ENCODE data around the gene GGA2.
"Not testable (repeated sequence)": the region's sequence is repeated elsewhere in the genome, so short reads cannot be mapped to it uniquely, and the experiment has no call there.

GGA2 gene

GRCh38 chr16:23501291-23501690, 9.0 kb downstream of the GGA2 start:
- no peak for DNase-seq

GRCh38 chr16:23500862-23501225, 9.4 kb downstream of the GGA2 start:
- DNase-seq, result no peak

- no peak for DNase-seq
These were observed 10.0 kb downstream of the GGA2 start for GRCh38 chr16:23500212-23500861.

DNA sequence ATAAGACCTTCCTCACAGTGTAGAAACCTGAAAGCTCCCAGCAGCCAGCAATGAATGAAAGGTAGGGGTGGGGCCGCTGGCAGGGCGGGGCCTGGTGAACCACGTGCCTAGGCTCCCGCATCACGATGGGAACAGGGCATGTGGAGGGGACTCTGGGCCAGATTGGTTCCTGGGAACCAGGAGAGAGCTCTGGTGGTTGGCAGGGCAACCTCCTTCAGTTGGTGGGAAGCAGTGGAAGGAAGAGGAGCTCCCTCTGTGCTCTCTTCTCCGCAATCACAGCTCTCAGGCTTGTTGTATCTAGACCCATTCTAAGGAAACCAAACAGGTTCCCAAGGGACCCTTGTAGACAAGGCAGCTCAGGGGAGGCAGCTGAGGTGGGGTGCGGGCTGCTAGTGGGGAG, 10.5 kb downstream of the GGA2 start:
- DNase-seq, result no peak

GRCh38 chr16:23498863-23499262, 11.4 kb downstream of the GGA2 start:
- DNase-seq, result no peak

DNA sequence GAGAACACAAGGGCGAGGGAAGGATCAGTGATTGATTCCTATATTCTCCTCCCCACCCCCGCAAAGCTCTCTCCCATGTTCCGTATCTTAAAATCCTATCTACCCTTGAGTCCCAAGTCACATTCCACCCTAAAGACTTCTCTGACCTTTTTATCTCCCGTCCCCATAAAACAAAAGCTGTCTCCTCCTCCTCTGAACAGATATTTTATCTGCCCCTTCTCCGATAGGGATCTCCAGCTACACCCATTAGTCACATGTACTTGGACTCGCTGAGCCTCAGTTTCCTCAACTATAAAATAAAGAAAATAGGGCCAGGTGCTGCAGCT, 12.8 kb downstream of the GGA2 start:
- no peak for DNase-seq

DNA sequence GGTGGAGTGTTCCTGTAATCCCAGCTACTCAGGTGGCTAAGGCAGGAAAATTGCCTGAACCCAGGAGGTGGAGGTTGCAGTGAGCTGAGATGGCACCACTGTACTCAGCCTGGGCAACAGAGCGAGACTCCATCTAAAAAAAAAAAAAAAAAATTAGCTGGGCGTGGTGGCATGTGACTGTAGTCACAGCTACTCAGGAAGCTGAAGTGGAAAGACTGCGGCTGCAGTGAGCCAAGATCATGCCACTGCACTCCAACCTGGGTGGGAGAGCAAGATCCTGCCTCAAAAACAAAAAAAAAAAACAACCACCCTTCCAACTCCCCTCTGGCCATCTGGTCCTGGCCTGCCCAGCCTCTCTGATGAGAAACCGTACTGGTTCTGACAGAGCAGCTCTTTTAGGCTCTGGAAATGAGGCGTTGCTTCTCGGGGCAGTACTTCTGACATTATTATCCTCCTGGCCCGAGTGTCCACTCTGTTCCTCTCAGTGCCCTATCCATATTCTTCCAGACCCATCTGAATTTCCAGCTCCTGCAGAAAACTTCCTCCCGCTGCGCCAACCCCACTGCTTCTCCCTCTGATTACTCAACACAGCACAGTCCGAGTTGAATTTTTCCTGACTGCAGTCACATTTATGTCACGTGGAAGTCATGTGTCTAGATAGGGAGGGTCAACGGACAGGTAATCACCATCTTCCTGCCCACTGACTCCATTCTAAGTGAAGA, 13.3 kb downstream of the GGA2 start:
- peak; percentile 24 for DNase-seq

DNA sequence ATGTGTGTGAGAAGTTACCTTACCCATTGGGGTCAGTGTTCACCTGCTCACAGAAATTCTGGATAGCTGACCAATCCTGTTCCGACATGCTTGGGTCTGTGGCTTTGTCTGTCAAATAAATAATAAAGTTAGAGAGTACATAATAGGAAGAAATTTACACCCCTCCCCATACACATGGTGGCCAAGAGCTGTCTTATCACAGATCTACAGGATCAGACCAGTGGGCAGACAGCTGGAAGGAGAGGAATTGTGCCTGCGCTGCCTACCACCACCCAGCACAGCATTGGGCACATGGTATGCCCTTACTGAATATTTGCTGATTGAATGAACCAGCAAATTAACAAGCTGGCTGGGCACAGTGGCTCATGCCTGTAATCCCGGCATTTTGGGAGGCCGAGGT, 14.6 kb downstream of the GGA2 start:
- DNase-seq, result no peak

DNA sequence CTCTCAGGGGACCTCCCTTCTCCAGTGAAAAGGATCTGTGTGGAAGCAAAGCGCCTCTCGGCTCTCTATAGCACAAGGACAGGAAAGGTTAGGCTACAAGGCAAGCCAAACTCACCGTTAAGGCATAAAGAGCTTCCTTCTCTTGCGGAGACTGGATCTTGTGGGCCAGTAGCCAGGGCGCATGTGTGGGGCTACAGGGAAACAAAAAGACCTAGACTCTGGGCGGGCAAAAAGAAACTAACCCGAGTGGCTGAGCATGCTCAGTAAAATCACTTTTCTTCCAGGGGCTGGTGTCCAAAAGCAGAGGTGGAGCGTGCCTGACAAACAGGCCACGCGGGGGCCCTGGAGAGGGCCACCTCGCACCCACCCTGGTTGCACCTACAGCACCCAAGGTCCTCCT, 16.1 kb downstream of the GGA2 start:
- DNase-seq, result no peak

DNA sequence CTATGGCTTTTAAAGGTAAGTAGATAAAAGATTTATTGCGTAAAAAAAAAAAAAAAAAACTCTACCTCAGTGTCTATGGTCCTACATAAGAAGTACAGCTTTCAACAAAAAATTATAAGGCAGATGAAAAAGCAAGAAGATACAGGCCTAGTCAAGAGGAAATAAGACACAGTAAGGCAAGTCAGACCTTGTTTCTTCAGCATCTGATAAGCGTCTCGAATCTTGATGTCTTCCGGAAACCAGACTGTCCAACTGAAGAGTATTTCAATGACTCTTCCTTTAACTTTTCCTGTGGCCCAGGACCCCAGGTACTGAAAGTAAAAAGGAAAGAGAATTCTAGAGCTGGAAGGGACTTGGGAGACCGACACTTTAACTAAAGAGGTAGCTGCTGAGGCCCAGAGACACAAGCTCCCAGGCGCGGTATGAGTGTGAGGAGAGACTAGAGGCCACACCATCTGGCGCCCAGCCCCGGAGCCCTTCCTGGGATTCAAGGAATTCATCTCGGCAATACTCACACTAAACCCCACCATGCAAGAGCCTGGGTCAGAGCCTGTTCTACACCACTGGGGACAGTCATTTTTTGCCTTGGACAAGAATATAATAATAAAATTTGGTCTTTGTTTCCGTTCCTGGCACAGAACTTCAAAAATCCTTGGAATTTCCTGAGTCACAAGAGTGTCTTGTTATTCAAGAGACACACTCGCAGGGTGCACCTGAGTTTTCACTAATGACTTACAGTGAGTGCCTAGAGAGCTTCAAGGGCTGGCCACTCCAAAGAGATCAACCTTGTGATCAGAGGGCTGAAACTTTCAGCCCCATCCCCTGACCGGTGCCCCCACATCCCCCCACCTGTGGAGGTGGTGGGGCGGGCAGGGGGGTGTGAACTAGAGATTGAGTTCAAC, 18.6 kb downstream of the GGA2 start:
- DNase-seq, result peak; percentile 35

DNA sequence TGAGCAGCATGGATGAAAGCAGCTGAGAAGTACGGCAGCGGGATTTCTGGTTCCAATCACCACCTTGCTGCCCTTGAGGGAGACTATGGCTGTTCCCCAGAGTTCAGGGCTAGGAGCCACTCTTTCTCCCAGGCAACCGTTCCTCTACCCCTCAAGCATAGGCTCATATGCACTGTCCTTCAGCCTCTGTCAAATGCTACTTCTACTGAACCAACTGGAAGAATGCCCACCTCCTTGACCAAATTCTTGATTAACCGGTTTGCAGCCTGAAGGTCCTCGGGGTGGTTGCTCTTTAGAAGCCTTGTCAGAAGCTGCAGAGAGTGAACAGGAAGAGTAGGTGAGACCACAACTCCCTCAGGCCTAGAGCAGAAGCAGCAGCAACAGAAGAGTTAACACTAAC, 23.8 kb downstream of the GGA2 start:
- DNase-seq, result no peak

DNA sequence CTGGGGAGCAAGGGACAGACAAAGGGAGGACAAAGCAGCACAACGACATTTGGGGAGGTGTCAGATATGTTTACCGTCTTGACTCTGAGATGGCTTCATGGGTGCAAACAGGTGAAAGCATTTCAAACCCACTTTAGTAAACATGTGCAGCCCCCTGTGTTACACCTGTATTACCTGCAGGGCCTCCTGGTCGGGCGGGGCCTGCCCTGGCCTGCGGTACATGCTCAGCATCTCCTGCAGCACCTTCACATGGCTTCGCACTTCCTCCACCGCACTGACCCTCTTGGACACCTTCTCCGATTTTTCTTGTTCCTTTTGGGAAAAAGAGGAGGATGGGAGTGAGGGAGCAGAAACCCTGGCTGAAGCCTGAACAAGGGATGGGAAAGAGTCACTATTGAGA, 24.5 kb downstream of the GGA2 start:
- no peak for DNase-seq

- no peak for DNase-seq
These were observed 25.1 kb downstream of the GGA2 start for GRCh38 chr16:23485257-23485614.

GRCh38 chr16:23484510-23485256, 25.6 kb downstream of the GGA2 start:
- no peak for DNase-seq

DNA sequence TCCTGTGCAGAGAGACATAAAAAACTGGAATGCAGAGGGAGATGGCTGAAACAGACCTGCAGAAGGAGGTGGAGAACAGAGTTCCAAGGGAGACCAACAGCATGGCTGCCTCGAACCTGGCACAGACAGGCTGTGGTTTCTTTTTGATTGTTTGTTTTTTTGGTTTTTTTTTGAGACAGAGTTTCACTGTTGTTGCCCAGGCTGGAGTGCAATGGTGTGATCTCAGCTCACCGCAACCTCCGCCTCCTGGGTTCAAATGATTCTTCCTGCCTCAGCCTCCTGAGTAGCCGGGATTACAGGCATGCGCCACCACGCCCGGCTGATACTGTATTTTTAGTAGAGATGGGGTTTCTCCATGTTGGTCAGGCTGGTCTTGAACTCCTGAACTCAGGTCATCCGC, 26.8 kb downstream of the GGA2 start:
- DNase-seq, result not testable (repeated sequence)

GRCh38 chr16:23482778-23483177, 27.5 kb downstream of the GGA2 start:
- no peak for DNase-seq

GRCh38 chr16:23480257-23480656, 30.0 kb downstream of the GGA2 start:
- no peak for DNase-seq

DNA sequence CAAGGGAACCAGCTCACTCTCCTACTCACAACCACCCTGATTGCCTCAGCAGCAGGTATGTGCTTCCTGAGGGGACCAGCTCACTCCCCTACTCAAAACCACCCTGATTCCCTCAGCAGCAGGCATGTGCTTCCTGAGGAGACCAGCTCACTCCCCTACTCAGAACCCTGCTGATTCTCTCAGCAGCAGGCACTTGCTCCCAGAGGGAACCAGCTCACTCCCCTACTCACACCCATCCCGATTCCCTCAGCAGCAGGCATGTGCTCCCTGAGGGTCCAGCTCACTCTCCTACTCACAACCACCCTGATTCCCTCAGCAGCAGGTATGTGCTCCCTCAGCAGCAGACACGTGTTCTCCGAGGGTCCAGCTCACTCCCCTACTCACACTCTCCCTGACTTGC, 31.2 kb downstream of the GGA2 start:
- DNase-seq, result no peak

- no peak for DNase-seq
These were observed 31.7 kb downstream of the GGA2 start for GRCh38 chr16:23478566-23478965.

GRCh38 chr16:23476289-23476688, 34.0 kb downstream of the GGA2 start:
- DNase-seq, result no peak

DNA sequence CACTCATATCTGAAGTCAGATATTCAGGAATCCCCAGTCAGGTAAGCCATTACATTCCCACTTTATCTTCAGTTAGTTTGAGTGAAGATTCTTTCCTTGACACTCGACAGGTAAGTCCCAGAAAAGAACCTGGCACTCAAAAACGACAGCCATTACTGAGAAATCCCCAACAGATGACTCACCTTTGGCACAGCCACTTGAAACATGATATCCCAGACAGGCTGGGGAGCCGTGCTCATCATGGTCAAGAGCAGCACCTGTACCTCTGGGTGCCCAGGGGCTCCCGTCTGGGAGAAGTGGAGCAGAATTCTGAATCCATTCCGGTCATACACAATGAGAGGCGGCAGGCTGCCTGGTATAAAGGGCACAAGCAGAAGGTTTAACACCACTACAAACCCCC, 40.5 kb downstream of the GGA2 start:
- peak; percentile 36 for DNase-seq

GRCh38 chr16:23466162-23466885, 44.0 kb downstream of the GGA2 start:
- peak; percentile 78 for DNase-seq

All from fibroblast of skin of abdomen (primary cell).